ENCODE data around the gene FGL2. TPM values are rescaled to one million over a fixed set of nuclear protein-coding genes. Genes with fewer than 3 reads are reported as not detected.
"Not testable (repeated sequence)": the region's sequence is repeated elsewhere in the genome, so short reads cannot be mapped to it uniquely, and the experiment has no call there.

The FGL2 gene
- total RNA-seq, 1 experiment from 2014 or later, result not detected

DNA sequence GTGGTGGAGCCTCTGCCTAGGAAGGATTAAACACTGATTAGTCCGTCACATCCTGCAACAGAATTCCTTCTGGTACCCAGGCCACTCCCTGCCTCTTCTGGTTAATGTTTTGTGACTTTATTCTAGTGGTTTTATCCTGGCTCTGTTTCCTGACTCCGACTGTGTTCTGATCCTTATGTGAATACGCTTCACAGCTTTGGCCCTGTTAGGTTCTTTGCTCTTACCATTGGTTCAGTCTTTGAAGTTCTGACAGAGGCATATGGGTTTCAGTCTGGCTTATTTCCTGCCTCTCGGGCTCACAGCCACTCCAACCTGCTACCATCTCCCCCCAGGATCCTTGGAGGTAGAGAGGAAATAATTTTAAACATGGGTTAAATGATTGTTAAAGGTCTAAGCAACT, 23.2 kb upstream of the FGL2 start:
- no peak for DNase-seq
- H3K27me3 ChIP-seq, result no peaks in the 10 kb centered on the region
- no peak overlapping the region for H3K4me3 ChIP-seq
- no peaks in the 10 kb centered on the region for H3K36me3 ChIP-seq
- no peaks in the 10 kb centered on the region for H3K9me3 ChIP-seq

DNA sequence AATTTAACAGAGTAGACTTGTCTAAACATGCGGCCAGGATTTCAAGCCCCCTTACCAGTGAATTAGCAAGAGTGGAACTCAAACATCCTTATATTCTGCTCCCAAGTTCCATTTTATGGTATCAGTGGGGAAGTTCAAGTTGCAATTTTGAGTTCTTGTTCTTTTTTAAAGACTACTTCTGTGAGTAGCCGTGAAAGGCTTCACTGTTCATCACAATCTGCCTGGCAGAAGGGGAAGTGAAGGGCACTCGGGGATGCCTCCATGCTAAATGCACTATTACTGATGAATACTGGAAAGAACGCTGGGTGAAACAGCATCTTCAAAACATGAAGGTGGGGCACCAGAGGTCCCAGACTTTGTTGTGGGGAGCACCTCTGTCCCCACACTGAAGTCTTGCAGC, 22.4 kb upstream of the FGL2 start:
- no peak for DNase-seq
- Histone ChIP-seq H3K9me3 (no peaks in the 10 kb centered on the region), H3K27me3 (no peaks in the 10 kb centered on the region), H3K36me3 (no peaks in the 10 kb centered on the region), H3K4me3 (no peak overlapping the region)

DNA sequence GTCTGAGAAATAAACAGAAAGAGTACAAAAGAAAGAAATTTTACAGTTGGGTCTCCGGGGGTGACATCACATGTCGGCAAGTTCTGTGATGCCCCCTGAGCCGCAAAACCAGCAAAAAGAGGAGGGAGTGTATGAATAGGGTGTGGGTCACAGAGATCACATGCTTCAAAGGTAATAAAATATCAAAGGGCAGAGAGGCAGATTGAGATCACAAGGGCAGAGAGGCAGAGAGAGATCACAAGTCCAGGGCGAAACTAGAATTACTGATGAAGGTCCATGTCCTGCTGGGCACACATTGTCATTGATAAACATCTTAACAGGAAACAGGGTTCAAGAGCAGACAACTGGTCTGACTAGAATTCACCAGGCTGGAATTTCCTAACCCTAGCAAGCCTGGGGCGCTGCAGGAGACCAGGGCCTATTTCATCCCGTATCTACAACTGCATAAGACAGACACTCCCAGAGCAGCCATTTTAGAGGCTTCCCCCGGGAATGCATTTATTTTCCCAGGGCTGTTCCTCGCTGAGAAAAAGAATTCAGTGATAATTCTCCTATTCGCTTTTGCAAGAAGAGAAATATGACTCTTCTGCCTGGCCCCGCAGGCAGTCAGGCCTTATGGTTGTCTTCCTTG, 20.2 kb upstream of the FGL2 start:
- not testable (repeated sequence) for H3K4me3 ChIP-seq, H3K9me3 ChIP-seq, DNase-seq

DNA sequence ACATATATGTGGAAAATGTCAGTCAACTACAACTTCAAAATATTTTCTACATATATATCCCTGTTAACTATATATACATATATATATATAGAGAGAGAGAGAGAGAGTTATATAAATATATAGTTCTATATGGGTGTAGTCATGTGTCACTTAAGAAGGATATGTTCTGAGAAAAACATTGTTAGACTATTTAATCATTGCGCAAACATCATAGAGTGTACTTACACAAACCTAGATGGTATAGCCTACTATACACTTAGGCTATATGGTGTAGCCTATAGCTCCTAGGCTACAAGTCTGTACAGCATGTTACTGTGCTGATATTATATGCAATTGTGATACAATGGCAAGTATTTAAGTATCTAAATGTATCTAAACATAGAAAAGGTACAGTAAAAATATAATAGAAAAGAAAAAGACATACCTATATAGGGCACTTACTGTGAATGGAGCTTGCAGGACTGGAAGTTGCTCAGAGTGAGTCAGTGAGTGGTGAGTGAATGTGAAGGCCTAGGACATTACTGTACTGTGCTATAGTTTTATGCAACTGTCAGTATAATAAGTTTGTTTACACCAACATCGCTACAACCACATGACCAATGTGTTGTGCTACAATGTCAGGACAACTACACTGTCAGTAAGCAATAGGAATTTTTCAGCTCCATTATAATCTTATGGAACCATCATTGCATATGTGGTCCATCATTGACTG, 18.0 kb upstream of the FGL2 start:
- H3K4me3 ChIP-seq, result no peak overlapping the region
- no peaks in the 10 kb centered on the region for H3K9me3 ChIP-seq
- no peaks in the 10 kb centered on the region for H3K36me3 ChIP-seq
- DNase-seq, result no peak
- H3K27me3 ChIP-seq, result no peaks in the 10 kb centered on the region

More for the DNA sequence above, 20.2 kb upstream of the FGL2 start:
- H3K36me3 ChIP-seq, H3K27me3 ChIP-seq: not testable (repeated sequence)

DNA sequence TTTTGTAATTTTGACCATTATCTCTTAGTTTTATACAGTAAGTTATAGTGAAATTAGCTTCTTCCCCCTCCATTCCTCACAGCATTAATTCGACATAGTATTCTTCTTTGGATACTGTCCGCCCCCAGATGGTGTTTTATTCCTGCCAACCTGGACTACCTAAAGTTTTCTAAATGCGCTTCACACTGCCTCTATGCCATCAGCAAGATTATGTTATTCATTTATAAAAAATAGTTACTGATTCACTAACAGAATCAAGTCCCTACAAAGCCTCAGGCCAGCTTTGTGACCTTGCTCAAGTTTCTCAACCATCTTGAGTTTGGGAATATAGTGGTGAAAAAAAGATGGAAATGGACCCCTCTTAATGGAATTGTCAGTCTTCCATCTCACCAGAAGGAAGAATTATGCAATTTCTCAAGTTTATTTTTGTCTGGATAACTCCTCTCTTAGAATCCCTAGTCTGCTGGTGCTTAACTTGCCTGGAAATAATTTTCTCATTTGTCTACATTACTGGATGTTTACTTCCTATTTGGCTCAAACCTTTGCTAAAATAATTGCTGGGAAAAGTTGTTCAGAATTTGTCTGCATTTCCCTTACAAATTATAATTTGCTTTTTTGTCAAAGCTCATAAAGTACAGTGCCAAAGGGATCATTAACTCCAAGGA, 16.7 kb upstream of the FGL2 start:
- Histone ChIP-seq H3K36me3 (no peaks in the 10 kb centered on the region), H3K9me3 (no peaks in the 10 kb centered on the region), H3K27me3 (no peaks in the 10 kb centered on the region), H3K4me3 (no peak overlapping the region)
- DNase-seq, result no peak

DNA sequence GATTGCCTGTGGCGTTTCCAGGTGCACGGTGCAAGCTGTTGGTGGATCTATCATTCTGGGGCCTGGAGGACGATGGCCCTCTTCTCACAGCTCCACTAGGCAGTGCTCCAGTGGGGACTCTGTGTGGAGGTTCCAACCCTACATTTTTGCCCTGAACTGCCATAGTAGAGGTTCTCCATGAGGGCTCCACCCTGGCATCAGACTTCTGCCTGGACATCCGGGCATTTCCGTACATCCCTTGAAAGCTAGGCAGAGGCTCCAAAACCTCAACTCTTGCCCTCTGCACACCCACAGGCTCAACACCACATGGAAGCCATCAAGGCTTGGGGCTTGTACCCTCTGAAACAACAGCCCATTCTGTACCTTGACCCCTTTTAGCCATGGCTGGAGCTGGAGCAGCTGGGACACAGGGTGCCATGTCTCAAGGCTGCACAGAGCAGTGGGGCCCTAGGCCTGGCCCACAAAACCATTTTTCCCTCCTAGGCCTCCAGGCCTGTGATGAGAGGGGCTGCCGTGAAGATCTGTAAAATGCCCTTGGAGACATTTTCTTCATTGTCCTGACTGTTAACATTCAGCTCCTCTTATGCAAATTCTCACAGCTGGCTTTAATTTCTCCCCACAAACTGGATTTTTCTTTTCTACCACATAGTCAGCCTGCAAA, 10.0 kb upstream of the FGL2 start:
- Histone ChIP-seq H3K9me3 (no peaks in the 10 kb centered on the region), H3K27me3 (no peaks in the 10 kb centered on the region), H3K4me3 (no peak overlapping the region), H3K36me3 (no peaks in the 10 kb centered on the region)
- DNase-seq, result no peak

DNA sequence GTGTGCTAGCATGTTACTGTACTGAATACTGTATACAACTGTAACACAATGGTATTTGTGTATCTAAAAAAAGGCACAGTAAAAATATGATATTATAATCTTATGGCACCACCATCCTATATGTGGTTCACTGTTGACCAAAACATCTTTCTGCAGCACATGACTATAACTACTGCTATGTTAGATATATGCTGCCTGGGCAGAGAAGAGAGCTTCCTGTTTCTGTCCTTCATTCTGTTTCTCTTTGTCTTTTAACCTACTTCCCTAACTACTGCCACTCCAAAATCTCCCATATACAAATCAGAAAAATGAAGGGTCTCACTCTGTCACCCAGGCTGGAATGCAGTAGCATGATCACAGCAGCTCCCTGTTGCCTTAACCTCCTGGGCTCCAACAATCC, 8.8 kb upstream of the FGL2 start:
- H3K9me3 ChIP-seq, result no peaks in the 10 kb centered on the region
- H3K4me3 ChIP-seq, result no peak overlapping the region
- H3K27me3 ChIP-seq, result no peaks in the 10 kb centered on the region
- no peak for DNase-seq
- no peaks in the 10 kb centered on the region for H3K36me3 ChIP-seq

DNA sequence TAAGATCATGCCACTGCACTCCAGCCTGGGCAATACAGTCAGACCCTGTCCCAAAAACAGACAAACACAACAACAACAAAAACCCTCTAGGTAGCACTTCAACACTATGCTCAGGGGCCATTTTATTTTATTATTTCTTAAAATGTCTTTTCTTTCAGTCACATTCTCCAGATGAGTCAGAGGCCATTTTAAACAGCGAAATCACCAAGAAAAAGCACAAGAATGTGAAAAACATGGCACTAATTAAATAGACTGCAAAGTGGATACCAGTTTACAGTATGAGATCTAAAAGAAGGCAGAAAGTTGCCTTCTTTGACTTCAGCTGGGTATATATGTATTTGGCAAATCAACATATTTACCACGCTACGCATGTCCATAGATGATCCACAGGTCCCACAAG, 6.1 kb upstream of the FGL2 start:
- no peaks in the 10 kb centered on the region for H3K27me3 ChIP-seq
- no peak for DNase-seq
- H3K4me3 ChIP-seq, result no peak overlapping the region
- H3K9me3 ChIP-seq, result no peaks in the 10 kb centered on the region
- H3K36me3 ChIP-seq, result no peaks in the 10 kb centered on the region

DNA sequence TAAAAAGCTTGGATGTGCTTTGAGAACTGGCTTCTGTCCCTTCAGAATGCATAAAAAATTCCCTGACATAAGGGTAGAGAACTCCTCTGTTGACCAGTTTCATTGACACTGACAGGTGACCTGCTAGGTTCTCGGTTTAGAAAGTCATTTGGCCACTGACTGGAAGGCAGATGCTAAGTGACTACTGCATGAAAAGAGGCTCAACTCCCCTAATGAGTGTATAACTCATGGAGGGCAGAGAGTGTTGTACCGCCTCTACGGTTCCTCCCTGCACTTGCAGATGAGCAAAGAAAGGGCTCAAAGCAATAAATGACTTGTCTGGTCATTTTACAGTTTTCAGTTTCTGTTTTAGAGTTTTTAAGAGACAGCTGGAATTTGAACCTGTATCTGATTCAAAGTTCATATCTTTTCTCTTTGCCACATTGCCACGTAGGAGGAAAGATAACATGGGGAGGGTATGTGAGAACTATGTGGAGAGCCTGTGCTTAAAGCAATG, 2.9 kb upstream of the FGL2 start:
- Histone ChIP-seq H3K36me3 (no peaks in the 10 kb centered on the region), H3K9me3 (no peaks in the 10 kb centered on the region), H3K4me3 (no peak overlapping the region), H3K27me3 (no peaks in the 10 kb centered on the region)
- no peak for DNase-seq

DNA sequence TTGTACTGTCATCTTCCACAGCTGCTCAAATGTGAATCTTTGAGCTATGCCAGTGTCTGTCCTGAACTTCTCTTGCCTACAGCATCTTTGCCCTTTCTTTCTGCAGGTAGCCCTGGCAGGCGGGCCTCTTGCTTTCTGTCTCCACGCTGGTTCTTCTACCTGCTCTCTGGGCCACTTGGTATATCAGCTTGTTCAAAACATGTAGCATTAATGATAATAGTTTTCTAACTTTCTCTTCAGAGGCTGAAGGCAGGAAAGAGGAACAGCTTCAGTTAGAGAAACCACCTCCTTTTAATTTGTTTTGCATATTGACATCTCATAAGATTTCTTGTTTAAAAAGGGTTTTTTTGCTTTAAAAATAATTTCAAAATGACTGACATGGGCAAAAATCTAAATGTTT, 923 bp upstream of the FGL2 start:
- no peaks in the 10 kb centered on the region for H3K36me3 ChIP-seq
- DNase-seq, result no peak
- H3K9me3 ChIP-seq, result no peaks in the 10 kb centered on the region
- no peaks in the 10 kb centered on the region for H3K27me3 ChIP-seq
- H3K4me3 ChIP-seq, result no peak overlapping the region

DNA sequence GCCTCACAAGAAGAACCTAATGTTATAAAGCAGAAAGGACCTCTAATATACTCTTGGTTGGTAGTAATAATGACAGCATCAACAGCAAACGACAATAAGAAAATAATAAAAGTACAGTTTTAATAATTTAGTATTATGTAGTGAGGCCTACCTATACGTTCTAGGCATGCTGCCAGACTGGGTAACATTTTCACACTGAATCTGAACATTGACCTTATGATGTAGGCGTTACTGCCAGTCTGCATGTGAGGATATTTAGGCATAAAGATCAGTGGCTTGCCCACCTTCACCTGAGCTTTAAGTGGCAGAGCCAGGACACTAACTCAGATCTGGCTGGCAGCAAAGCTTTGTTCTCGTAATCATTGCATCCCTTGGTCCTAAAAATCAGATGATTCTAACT, 2.5 kb downstream of the FGL2 start:
- no peak for DNase-seq
- H3K36me3 ChIP-seq, result no peaks in the 10 kb centered on the region
- no peaks in the 10 kb centered on the region for H3K9me3 ChIP-seq
- no peaks in the 10 kb centered on the region for H3K27me3 ChIP-seq
- H3K4me3 ChIP-seq, result no peak overlapping the region

DNA sequence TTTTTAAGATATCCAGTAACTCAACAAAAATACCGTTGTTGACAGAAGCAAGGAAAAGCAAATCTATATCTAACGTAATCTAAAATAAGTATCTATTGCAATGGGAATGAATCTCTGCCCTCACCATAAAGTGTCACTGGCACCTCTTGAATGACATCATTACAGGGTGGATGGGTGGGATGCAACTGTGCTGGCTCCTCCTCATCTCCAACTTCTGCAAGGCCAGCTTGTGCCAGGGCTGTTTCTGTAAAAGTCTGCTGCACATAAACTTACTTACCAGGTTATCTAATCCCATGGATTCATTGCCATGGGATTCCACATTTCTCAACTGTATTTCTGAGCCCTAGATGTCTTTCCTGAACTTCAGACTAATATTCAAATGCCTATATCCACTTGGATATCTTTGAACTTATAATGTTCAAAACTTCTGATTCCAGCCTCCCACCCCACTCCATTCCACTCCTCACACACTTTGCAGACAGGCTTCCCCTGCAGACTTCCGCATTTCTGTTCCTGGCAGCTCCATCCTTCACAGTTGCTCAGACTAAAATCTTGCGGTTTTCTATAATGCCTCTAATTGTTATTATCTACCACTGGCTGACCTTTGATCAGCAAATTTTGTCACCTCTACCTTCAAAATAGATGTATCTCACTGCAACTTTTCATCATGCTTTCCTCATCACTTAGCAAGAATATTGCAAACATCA, 10.7 kb downstream of the FGL2 start:
- Histone ChIP-seq H3K36me3 (no peaks in the 10 kb centered on the region), H3K4me3 (no peak overlapping the region), H3K27me3 (no peaks in the 10 kb centered on the region), H3K9me3 (no peaks in the 10 kb centered on the region)
- no peak for DNase-seq

DNA sequence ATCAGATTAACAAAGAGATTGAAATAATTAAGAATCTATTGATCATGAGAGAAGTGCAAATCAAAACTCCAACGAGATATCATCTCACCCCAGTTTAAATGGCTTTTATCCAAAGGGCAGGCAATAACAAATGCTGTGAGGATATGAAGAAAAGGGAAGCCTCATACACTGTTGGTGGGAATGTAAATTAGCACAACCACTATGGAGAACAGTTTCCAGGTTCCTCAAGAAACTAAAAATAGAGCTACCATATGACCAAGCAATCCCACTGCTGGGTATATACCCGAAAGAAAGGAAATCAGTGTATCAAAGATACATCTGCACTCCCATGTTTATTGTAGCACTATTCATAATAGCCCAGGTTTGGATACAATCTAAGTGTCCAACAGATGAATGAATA, 13.8 kb downstream of the FGL2 start:
- Histone ChIP-seq H3K27me3 (no peaks in the 10 kb centered on the region), H3K36me3 (no peaks in the 10 kb centered on the region), H3K4me3 (no peak overlapping the region), H3K9me3 (no peaks in the 10 kb centered on the region)
- no peak for DNase-seq

DNA sequence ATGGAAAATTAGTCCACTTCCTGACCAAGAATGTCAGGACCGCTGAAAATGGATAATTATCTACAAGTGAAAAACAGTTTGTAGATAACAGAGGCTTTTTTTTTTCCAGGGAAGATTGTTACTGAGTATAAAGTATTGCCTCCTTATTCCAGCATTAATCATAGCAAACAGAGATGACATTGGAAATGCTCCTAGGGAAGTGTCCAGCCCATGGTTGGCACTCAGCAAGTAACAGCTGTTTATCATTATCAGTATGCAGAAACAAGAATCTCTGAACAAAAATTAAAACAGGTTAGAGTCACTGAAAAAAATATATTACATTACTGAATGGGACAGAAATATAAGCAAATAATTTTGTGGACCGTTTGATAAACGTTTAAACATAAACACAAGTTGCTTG, 14.6 kb downstream of the FGL2 start:
- no peak for DNase-seq
- H3K36me3 ChIP-seq, result no peaks in the 10 kb centered on the region
- no peak overlapping the region for H3K4me3 ChIP-seq
- no peaks in the 10 kb centered on the region for H3K27me3 ChIP-seq
- H3K9me3 ChIP-seq, result no peaks in the 10 kb centered on the region

DNA sequence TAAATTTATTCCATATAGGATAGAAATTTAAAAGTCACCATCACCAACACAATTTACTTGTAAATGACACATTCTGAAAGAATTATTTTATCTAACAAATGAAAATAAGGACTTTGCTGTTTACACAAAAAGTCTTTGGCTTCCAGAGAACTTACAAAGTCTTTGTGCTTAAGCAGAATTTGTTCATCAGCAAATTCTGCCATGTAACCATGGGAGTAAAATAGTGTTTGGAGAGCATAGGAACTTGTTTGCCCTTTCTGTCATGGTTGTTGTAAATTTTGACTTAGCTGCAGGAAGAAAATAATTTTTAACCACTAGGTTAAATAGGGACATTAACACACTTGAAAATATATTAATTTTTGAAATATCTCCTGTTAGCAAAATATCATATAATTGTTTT, 15.2 kb downstream of the FGL2 start:
- H3K4me3 ChIP-seq, result no peak overlapping the region
- H3K27me3 ChIP-seq, result no peaks in the 10 kb centered on the region
- DNase-seq, result no peak
- no peaks in the 10 kb centered on the region for H3K36me3 ChIP-seq
- H3K9me3 ChIP-seq, result no peaks in the 10 kb centered on the region

DNA sequence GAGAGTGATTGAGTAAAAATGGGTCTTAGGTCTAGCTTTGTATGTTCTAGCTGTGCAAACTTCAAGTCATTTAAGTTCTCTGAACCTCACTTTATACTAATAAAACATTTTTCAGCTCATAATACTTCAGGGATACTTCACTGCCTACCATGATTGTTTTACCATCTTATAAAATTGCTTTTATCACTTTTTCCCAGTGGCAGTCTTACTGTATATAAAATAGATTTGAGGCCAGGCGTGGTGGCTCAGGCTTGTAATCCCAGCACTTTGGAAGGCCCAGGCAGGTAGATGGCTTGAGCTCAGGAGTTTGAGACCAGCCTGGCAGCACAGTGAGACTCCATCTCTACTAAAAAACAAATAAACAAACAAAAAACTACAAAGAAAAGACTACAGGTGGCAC, 17.4 kb downstream of the FGL2 start:
- DNase-seq, result no peak
- H3K27me3 ChIP-seq, result no peaks in the 10 kb centered on the region
- no peaks in the 10 kb centered on the region for H3K36me3 ChIP-seq

DNA sequence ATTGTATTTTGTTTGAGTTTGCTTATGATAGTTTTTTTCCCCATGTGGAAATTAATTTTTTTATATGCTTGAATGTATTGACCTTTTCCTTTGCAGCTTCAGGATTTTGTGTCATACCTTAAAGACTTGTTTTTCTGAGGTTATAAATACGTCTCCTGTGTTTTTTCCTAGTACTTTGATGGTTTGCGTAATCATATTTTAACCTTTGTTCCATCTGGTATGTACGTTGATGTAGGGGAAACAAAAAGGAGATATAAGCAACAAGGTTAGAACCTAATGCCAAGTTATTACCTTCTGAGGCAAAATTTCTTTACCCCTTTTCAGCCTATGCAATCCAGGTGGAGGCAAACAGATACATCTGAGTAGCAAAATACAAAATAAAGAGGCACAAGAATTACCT, 17.9 kb downstream of the FGL2 start:
- Histone ChIP-seq H3K27me3 (no peaks in the 10 kb centered on the region), H3K4me3 (no peak overlapping the region), H3K36me3 (no peaks in the 10 kb centered on the region), H3K9me3 (no peaks in the 10 kb centered on the region)
- no peak for DNase-seq

More for the DNA sequence above, 17.4 kb downstream of the FGL2 start:
- Histone ChIP-seq H3K9me3 (no peaks in the 10 kb centered on the region), H3K4me3 (no peak overlapping the region)
